GM21619 (cell line): ENCODE data around the gene HSD17B7.
A peak's percentile ranks its signal among the peaks of the same experiment; 100 is the strongest.

Experiments used
- ATAC-seq: cut with Tn5 transposase; IDR thresholded peaks from one replicate; pipeline ENCODE4 v1.9.1; 2021; ENCODE audit not compliant: unreplicated experiment

The HSD17B7 gene

DNA sequence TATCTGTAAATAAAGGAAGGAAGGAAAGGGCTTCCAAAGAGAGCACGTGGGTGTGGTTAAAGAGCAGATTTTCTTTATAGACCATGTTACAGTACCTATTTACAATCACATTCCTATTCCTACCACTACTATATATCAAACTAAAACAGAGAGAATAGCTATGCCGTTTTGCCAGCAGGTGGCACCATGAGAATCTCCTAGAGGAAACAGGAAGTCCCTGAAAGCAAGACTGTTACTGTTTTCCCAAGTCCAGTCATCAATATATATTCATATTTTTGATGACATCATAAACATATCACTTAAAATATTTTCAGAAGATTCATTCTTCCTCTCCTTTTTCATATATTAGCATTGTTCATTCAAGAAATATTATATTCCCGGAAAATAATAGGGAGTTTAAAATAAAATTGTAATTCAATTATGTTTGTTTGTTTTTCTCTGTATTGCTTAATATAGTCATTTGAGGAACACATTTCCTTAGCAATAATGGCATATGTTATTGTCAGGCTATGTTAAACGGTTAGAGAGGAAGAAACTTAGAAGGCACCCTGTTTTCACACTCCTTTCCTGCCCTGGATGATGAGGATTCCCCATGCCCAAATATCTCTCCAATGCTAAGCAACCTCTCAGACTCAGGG lies 63.9 kb downstream of the HSD17B7 start:
- ATAC-seq: peak; percentile 90

DNA sequence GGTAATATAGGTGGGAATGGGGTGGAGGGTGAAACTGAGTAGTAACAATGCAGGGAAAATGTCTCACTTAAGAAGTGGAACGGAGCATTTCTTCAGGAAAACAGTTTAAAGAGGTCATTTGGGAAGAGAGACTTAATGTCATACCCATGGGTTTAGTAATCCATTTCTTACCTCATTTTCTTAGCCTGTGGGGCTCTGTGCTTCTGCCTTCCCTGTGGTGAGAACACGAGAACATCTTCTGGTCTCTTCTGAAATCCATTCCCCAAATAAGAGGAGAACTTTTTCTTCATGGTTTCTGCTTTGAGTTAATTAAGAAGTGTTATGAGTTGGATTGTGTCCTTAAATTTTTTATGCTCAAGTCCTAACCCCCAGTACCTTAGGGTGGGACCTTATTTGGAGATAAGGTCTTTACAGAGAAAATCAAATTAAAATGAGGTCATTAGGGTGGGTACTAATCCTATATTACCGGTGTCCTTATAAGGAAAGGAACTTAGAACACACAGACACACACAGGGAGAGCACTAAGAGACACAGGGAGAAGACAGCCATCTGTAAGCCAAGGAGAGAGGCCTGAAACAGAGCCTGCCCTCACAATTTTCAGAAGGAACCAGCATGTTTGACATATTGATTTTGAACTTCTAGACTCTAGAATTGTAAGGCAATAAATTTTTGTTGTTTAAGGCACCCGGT lies 65.1 kb downstream of the HSD17B7 start:
- ATAC-seq: no peak

DNA sequence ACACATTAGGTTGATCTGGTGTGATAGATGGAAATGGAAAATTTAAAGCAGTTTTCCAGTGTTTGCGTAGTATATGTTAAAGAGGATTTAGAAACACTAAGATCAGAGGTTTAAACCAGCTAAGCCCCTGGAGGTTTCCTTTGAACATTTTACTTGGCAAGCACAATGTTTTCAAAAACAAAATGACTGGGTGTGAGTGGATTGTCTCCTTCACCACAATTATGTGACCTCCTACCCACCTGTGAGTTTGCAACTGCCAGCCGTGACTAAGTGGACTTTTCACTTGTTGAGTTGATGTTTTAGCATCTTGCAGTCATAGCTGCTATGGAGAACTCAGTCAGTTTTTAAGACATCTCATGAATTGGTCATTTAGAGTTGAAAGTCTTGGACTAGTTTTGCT lies 65.8 kb downstream of the HSD17B7 start:
- no peak for ATAC-seq

DNA sequence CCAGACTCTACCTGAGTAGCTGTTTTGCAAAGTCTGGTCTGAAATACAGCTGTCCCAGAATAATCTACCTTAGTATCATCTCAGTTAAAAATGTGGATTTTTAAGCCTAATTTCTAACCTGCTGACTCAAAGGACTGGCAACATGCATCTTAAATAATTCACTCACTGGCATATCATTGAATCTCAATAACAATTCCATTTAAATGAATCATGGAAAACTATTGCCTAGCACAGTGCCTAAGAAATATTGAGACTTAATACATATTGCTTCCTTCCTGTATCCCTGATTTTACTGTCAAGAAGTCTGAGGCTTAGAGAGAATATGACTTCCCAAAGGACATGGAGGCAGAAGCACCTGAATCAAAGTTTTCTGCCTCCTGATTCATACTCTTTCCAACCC lies 67.3 kb downstream of the HSD17B7 start:
- ATAC-seq: no peak

DNA sequence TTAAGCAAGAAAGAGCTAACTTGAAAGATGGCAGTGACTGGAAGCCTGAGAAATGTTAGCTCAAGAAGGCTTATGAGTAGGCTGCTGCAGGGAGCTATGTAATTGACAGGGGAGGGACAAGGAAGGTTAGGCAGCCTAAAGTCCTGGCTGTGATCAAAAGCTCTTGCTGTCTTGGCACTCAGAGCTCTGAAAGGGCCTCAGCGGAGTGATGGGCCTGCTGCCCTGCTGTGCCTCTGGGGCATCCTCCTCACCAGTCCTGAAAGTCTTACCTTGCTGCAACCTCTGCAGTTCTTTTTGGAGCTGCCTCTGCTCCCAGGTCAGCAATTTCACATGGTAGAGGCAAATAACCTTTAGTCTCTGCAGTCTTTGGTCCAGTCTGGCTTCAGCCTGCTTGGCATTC lies 68.7 kb downstream of the HSD17B7 start:
- ATAC-seq: no peak

DNA sequence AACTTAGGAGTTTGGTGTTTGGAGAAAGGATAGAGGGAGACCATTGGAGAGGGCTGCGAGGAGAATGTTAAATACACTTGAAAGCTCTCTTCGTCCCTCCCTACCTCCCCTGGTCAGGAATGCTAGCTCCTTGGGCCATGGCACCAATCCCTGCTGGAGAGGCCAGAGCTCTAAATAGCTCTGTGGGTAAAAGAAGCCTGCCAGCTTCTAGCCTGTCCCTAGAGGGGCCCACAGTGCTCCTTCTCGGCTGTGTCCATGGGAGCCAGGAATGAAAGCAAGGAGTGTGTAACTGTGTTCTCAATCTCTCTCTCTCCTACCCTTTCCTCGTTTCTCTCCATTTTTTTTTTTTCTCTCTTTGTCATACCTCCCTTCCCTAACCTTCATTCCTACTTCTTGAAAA lies 70.6 kb downstream of the HSD17B7 start, which contains the start of gene CCDC190:
Gene CCDC190 (minus strand): TSS at position 75 of the 400 bp plus-strand sequence. CDS start 1,529 bp downstream, outside the sequence.
- no peak for ATAC-seq

DNA sequence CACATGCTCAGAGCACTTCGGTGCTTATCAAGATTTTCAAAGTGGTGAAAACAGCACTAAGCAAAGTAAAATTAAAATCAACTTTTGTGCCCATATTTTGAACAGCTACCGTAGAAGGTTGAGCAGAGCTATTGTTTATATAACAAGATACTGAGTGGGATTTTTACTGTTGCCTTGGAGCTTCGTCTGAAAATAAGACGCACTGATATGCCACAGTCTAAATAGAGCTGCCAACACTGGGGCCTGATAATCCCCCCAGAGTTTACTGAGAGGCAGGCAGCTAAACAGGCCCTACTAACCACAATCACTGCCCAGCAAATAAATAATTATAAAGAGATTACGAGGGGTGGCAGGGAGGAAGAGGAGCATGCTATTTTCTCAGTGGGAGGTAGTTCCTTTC lies 71.1 kb downstream of the HSD17B7 start:
- no peak for ATAC-seq
